ENCODE measurements around the gene TMEM63C. TPM values are rescaled to one million over a fixed set of nuclear protein-coding genes. Genes with fewer than 3 reads are reported as not detected.

Gene TMEM63C
- total RNA-seq, 1 donor from 2014 or later, result 6.6 TPM

- DNase-seq (ENCODE audit: low spot score), result no peak
- Mint-ChIP-seq H3K4me1 (ENCODE audit: unreplicated experiment) (peaks cover 15% of the 10 kb centered on the region), H3K9me3 (ENCODE audit: unreplicated experiment) (peaks cover 4% of the 10 kb centered on the region), H3K4me3 (ENCODE audit: unreplicated experiment) (no peak overlapping the region), H3K27ac (ENCODE audit: unreplicated experiment) (no peak overlapping the region), H3K27me3 (ENCODE audit: unreplicated experiment) (peaks cover 10% of the 10 kb centered on the region), H3K36me3 (ENCODE audit: low read depth, unreplicated experiment) (peaks cover 6% of the 10 kb centered on the region)
- TF ChIP-seq, protein P1, sequence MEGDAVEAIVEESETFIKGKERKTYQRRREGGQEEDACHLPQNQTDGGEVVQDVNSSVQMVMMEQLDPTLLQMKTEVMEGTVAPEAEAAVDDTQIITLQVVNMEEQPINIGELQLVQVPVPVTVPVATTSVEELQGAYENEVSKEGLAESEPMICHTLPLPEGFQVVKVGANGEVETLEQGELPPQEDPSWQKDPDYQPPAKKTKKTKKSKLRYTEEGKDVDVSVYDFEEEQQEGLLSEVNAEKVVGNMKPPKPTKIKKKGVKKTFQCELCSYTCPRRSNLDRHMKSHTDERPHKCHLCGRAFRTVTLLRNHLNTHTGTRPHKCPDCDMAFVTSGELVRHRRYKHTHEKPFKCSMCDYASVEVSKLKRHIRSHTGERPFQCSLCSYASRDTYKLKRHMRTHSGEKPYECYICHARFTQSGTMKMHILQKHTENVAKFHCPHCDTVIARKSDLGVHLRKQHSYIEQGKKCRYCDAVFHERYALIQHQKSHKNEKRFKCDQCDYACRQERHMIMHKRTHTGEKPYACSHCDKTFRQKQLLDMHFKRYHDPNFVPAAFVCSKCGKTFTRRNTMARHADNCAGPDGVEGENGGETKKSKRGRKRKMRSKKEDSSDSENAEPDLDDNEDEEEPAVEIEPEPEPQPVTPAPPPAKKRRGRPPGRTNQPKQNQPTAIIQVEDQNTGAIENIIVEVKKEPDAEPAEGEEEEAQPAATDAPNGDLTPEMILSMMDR (IDR thresholded peaks at IDR 0.05; ENCODE audit: unreplicated experiment), result no peak
Observed at GRCh38 chr14:77219591-77219990, 38.0 kb downstream of the TMEM63C start.

DNA sequence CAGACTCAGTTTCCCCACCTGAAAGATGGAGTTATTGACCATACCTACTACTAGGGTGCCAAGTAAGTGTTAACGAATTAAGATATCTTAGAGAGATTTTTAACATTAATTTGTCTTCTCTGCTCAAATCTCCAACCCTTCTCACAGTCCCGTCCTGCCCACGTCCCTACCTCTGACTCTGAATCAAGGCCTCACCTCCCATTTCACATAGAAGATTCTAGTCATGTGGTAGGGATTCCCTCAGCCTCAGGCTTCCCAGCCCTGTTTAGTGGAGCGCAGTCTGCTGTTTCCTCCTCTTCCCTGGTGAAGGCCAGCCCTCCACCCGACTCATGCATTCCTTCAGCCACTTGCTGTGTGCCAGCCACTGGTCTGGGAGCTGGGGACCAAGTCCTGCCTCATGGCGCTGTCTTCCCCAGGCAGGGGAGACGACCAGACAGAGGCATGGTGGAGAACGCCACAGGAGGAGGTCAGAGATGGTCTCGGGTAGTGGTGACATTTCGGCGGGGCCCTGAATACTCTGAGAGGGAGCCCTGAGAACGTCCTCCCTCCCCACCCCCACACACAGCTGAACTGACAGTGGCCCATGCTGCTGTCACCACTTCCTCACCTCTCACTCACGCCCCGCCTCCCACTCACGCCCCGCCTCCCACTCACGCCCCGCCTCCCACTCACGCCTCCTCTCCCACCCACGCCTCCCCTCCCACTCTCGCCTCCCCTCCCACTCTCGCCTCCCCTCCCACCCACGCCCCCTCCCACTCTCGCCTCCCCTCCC lies 38.8 kb downstream of the TMEM63C start:
- DNase-seq (ENCODE audit: low spot score), result no peak
- Mint-ChIP-seq H3K36me3 (ENCODE audit: low read depth, unreplicated experiment) (no peaks in the 10 kb centered on the region), H3K4me3 (ENCODE audit: unreplicated experiment) (no peak overlapping the region), H3K27me3 (ENCODE audit: unreplicated experiment) (peaks cover 9% of the 10 kb centered on the region), H3K4me1 (ENCODE audit: unreplicated experiment) (peaks cover 11% of the 10 kb centered on the region), H3K27ac (ENCODE audit: unreplicated experiment) (no peak overlapping the region), H3K9me3 (ENCODE audit: unreplicated experiment) (no peaks in the 10 kb centered on the region)
- TF ChIP-seq, protein P1 (IDR thresholded peaks at IDR 0.05; ENCODE audit: unreplicated experiment), result no peak

- DNase-seq (ENCODE audit: low spot score), result no peak
- H3K36me3 Mint-ChIP-seq (ENCODE audit: low read depth, unreplicated experiment), result no peaks in the 10 kb centered on the region
- no peak overlapping the region for H3K27ac Mint-ChIP-seq (ENCODE audit: unreplicated experiment)
- peaks cover 9% of the 10 kb centered on the region for H3K27me3 Mint-ChIP-seq (ENCODE audit: unreplicated experiment)
- no peaks in the 10 kb centered on the region for H3K9me3 Mint-ChIP-seq (ENCODE audit: unreplicated experiment)
- H3K4me3 Mint-ChIP-seq (ENCODE audit: unreplicated experiment), result no peak overlapping the region
- peaks cover 8% of the 10 kb centered on the region for H3K4me1 Mint-ChIP-seq (ENCODE audit: unreplicated experiment)
- TF ChIP-seq, protein P1 (IDR thresholded peaks at IDR 0.05; ENCODE audit: unreplicated experiment), result no peak
Observed at GRCh38 chr14:77221241-77221871, 39.8 kb downstream of the TMEM63C start.

DNA sequence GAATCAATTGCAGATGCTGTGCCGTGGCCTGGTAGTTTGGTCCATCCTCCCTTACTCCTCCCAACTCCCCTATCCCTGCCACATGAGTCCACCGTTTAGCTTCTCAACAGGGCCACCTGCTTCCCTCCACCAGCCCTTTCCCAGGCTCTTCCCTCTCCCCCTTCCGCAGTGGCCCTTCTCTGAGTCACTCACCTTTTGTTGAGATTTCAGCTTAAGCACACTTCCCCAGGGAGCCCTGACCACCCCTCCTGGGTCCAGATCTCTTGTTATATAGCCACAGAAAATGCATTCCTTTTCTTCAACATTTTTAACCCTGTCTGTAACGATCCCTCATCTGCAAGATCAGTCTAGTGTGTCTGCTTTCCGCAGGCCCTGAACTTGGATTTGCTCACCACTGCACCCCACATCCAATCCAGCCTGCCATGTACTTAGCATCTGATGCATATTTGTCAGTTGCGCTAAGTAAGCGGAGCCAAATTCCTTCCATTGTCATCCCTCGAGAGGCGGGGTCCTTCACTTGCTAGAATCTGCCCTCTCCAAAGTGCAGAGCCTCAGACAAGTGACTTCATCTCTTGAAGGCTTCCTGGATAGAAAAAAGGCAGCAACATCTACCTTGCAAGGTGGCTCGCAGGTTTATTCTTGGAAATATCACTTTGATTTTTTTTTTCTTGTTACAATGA lies 41.1 kb downstream of the TMEM63C start:
- Mint-ChIP-seq H3K4me3 (ENCODE audit: unreplicated experiment) (no peak overlapping the region), H3K9me3 (ENCODE audit: unreplicated experiment) (no peaks in the 10 kb centered on the region), H3K27me3 (ENCODE audit: unreplicated experiment) (peaks cover 9% of the 10 kb centered on the region), H3K27ac (ENCODE audit: unreplicated experiment) (no peak overlapping the region), H3K36me3 (ENCODE audit: low read depth, unreplicated experiment) (no peaks in the 10 kb centered on the region), H3K4me1 (ENCODE audit: unreplicated experiment) (peaks cover 6% of the 10 kb centered on the region)
- TF ChIP-seq, protein P1 (IDR thresholded peaks at IDR 0.05; ENCODE audit: unreplicated experiment), result no peak
- no peak for DNase-seq (ENCODE audit: low spot score)
